ENCODE results near the gene SLC9A3.
A peak's percentile ranks its signal among the peaks of the same experiment; 100 is the strongest.

The SLC9A3 gene

GRCh38 chr5:427415-428087 is 96.7 kb downstream of the SLC9A3 start:
- DNase-seq (ENCODE audit: extremely low read depth, insufficient read length): no peak
- Histone ChIP-seq H3K27me3 (replicated peaks; ENCODE audit: control insufficient read depth, insufficient read depth, low read length) (no peaks in the 10 kb centered on the region), H3K36me3 (ENCODE audit: control insufficient read depth, insufficient read depth, low read length) (peaks cover 31% of the 10 kb centered on the region), H3K4me3 (replicated peaks; ENCODE audit: low read depth, low read length) (no peak overlapping the region)
- no peak for TF ChIP-seq CTCF (IDR thresholded peaks at IDR 0.05; ENCODE audit: insufficient read depth, low read length, poor library complexity, severe bottlenecking)

- Histone ChIP-seq H3K4me3 (replicated peaks; ENCODE audit: low read depth, low read length) (no peak overlapping the region), H3K27me3 (replicated peaks; ENCODE audit: control insufficient read depth, insufficient read depth, low read length) (no peaks in the 10 kb centered on the region), H3K36me3 (ENCODE audit: control insufficient read depth, insufficient read depth, low read length) (peaks cover 28% of the 10 kb centered on the region)
- DNase-seq (ENCODE audit: extremely low read depth, insufficient read length): no peak
- TF ChIP-seq CTCF (IDR thresholded peaks at IDR 0.05; ENCODE audit: insufficient read depth, low read length, poor library complexity, severe bottlenecking): no peak
Measured at GRCh38 chr5:426392-426976, 97.8 kb downstream of the SLC9A3 start.

- TF ChIP-seq CTCF (IDR thresholded peaks at IDR 0.05; ENCODE audit: insufficient read depth, low read length, poor library complexity, severe bottlenecking): no peak
- no peaks in the 10 kb centered on the region for H3K27me3 ChIP-seq (replicated peaks; ENCODE audit: control insufficient read depth, insufficient read depth, low read length)
- H3K4me3 ChIP-seq (replicated peaks; ENCODE audit: low read depth, low read length): no peak overlapping the region
- no peak for DNase-seq (ENCODE audit: extremely low read depth, insufficient read length)
- H3K36me3 ChIP-seq (ENCODE audit: control insufficient read depth, insufficient read depth, low read length): peaks cover 27% of the 10 kb centered on the region
Measured at GRCh38 chr5:425714-426113, 98.5 kb downstream of the SLC9A3 start.

- H3K36me3 ChIP-seq (ENCODE audit: control insufficient read depth, insufficient read depth, low read length): peaks cover 30% of the 10 kb centered on the region
- DNase-seq (ENCODE audit: extremely low read depth, insufficient read length): peak; percentile 85
- H3K27me3 ChIP-seq (replicated peaks; ENCODE audit: control insufficient read depth, insufficient read depth, low read length): no peaks in the 10 kb centered on the region
- no peak for TF ChIP-seq CTCF (IDR thresholded peaks at IDR 0.05; ENCODE audit: insufficient read depth, low read length, poor library complexity, severe bottlenecking)
- H3K4me3 ChIP-seq (replicated peaks; ENCODE audit: low read depth, low read length): no peak overlapping the region
Measured at GRCh38 chr5:424301-425110, 99.7 kb downstream of the SLC9A3 start.

GRCh38 chr5:423626-424261 is 100.5 kb downstream of the SLC9A3 start:
- DNase-seq (ENCODE audit: extremely low read depth, insufficient read length): no peak
- Histone ChIP-seq H3K4me3 (replicated peaks; ENCODE audit: low read depth, low read length) (no peak overlapping the region), H3K27me3 (replicated peaks; ENCODE audit: control insufficient read depth, insufficient read depth, low read length) (no peaks in the 10 kb centered on the region), H3K36me3 (ENCODE audit: control insufficient read depth, insufficient read depth, low read length) (peaks cover 29% of the 10 kb centered on the region)
- TF ChIP-seq CTCF (IDR thresholded peaks at IDR 0.05; ENCODE audit: insufficient read depth, low read length, poor library complexity, severe bottlenecking): no peak

Data from GM06990 (cell line).